Kidney (tissue), 14 donors: Measurements from ENCODE around the gene KIF16B. TPM values are rescaled to one million over a fixed set of nuclear protein-coding genes. Genes with fewer than 3 reads are reported as not detected.

Source experiments
- DNase-seq, 5 donors: peaks; one replicate each; pipeline ENCODE4 v3.0.0-alpha.2; 2013 to 2020
- FAIRE-seq: peaks from 2 replicates; lab custom pipeline; 2012; peaks lifted over from hg19 to GRCh38; lab: Jason Lieb, UNC
- H3K27ac ChIP-seq, 2 donors: one replicate each; pipeline ENCODE4 v1.7.0; 2013; ENCODE audit warnings: low read depth in 2 of 2, low read length in 2 of 2, inconsistent platforms in 1 of 2
- H3K27me3 ChIP-seq: one replicate; pipeline ENCODE4 v1.7.1; 2013; ENCODE audit warnings: low read length, inconsistent platforms; ENCODE audit not compliant: control insufficient read depth, insufficient read depth
- H3K36me3 ChIP-seq, 3 donors: one replicate each; pipeline versions ENCODE4 v1.7.0 to v1.7.1; 2013; ENCODE audit warnings: low read length in 3 of 3, control low read depth in 1 of 3, inconsistent platforms in 1 of 3; ENCODE audit not compliant: insufficient read depth in 3 of 3, control insufficient read depth in 2 of 3
- H3K4me1 ChIP-seq, 3 donors: one replicate each; pipeline versions ENCODE4 v1.7.0 to v1.7.1; 2013; ENCODE audit warnings: low read length in 3 of 3, inconsistent platforms in 1 of 3, low read depth in 1 of 3; ENCODE audit not compliant: control insufficient read depth in 2 of 3, insufficient read depth in 2 of 3
- H3K4me3 ChIP-seq, 3 donors: one replicate each; pipeline versions ENCODE4 v1.7.0 to v1.8.1; 2013; ENCODE audit warnings: low read length in 3 of 3, control low read depth in 1 of 3, inconsistent platforms in 1 of 3
- H3K9ac ChIP-seq, 3 donors: one replicate each; pipeline versions ENCODE4 v1.7.0 to v1.7.1; 2013; ENCODE audit warnings: low read length in 3 of 3, control low read depth in 1 of 3, inconsistent platforms in 1 of 3
- H3K9me3 ChIP-seq, 3 donors: one replicate each; pipeline versions ENCODE4 v1.7.0 to v1.7.1; 2013; ENCODE audit warnings: low read length in 3 of 3, control low read depth in 1 of 3, inconsistent platforms in 1 of 3; ENCODE audit not compliant: control insufficient read depth in 2 of 3, insufficient read depth in 1 of 3
- CTCF ChIP-seq: IDR thresholded peaks from 3 replicates; pipeline ENCODE4 v1.5.1; 2012; ENCODE audit warnings: mild to moderate bottlenecking, moderate library complexity, borderline replicate concordance; ENCODE audit not compliant: insufficient read depth; ENCODE audit errors: extremely low read depth
- intact Hi-C: fragments of 100-400 bp; cut with DNase I; formaldehyde crosslinking; loops from one replicate; pipeline ENCODE4 v1.11.1; 2022
- polyA plus RNA-seq: library from polyadenylated mRNA; stranded (reverse); fragments of 350-450 nt; fragmentation: Illumina TruSeq; extraction: RNeasy Lipid Tissue Mini Kit (QIAGEN cat#74804); gene quantifications from one replicate; pipeline ENCODE4 v1.2.3, GENCODE V29; 2014; ENCODE audit warnings: low read depth, low replicate concordance; ENCODE audit not compliant: insufficient read depth
- total RNA-seq: library from RNA; stranded (reverse); fragmentation: NEBNext Ultra II Directional; extraction: Animal tissue kit (Norgen Biotek cat#: 25700); gene quantifications from one replicate; pipeline ENCODE4 v1.2.1, GENCODE V29; 2021
- donor health status: control.
- donor health status: control.
- donor health status: control.
- donor health status: control.
- donor health status: control.
- donor health status: DM: yes; HTN: yes; CAD: no.
- donor health status: Normal renal cell carcinoma (clear cell type).

KIF16B gene
- total and polyA plus RNA-seq, 2 donors from 2014 or later: 15.0 to 19.7 TPM

GRCh38 chr20:16612706-16613105 lies 39.5 kb upstream of the KIF16B start:
- Histone ChIP-seq H3K27me3 (no peaks in the 10 kb centered on the region), H3K4me1 (peaks cover 0 to 8% (median 6%) of the 10 kb centered on the region in 3 donors), H3K27ac (no peak overlapping the region), H3K4me3 (no peak overlapping the region), H3K36me3 (no peaks in the 10 kb centered on the region), H3K9ac (no peak overlapping the region), H3K9me3 (peaks cover 0 to 5% (median 0%) of the 10 kb centered on the region in 3 donors)
- TF ChIP-seq CTCF: no peak
- DNase-seq: peak in 2 of 5 donors; percentile 15 to 55
- FAIRE-seq: no peak
- intact Hi-C loops: no loop called here

GRCh38 chr20:16611817-16612216 lies 38.6 kb upstream of the KIF16B start:
- Histone ChIP-seq H3K9ac (no peak overlapping the region), H3K36me3 (no peaks in the 10 kb centered on the region), H3K9me3 (no peaks in the 10 kb centered on the region), H3K27me3 (no peaks in the 10 kb centered on the region), H3K27ac (no peak overlapping the region), H3K4me3 (no peak overlapping the region), H3K4me1 (peaks cover 0 to 11% (median 6%) of the 10 kb centered on the region in 3 donors)
- FAIRE-seq (no peak), DNase-seq (no peak)
- intact Hi-C loops: no loop called here
- no peak for TF ChIP-seq CTCF

- DNase-seq: peak in 2 of 5 donors; percentile 17 to 29
Observed at GRCh38 chr20:16609066-16609465, 35.8 kb upstream of the KIF16B start.

More at GRCh38 chr20:16609066-16609465, 35.8 kb upstream of the KIF16B start:
- no peaks in the 10 kb centered on the region for H3K9me3 ChIP-seq
- intact Hi-C loops: no loop called here
- TF ChIP-seq CTCF: no peak
- no peak overlapping the region for H3K4me3 ChIP-seq
- no peaks in the 10 kb centered on the region for H3K27me3 ChIP-seq
- no peak for FAIRE-seq
- H3K9ac ChIP-seq: no peak overlapping the region
- H3K27ac ChIP-seq: no peak overlapping the region
- H3K4me1 ChIP-seq: peaks cover 0 to 11% (median 6%) of the 10 kb centered on the region in 3 donors
- H3K36me3 ChIP-seq: no peaks in the 10 kb centered on the region
